Suprapubic skin (tissue), 4 donors: ENCODE data around the gene AADACL2.

ENCODE experiments used
- EP300 ChIP-seq: sonication (generic); formaldehyde crosslinking; IDR thresholded peaks from one replicate; pipeline ENCODE4 v1.6.1; 2017; ENCODE audit warnings: antibody characterized with exemption
- POLR2A ChIP-seq, 2 donors: fragments of 450-650 bp; IDR thresholded peaks; one replicate each; pipeline ENCODE4 v1.6.1; 2017; ENCODE audit warnings: antibody characterized with exemption in 2 of 2, mild to moderate bottlenecking in 2 of 2, moderate library complexity in 2 of 2
- POLR2AphosphoS5 ChIP-seq, 3 donors: sonication (generic); formaldehyde crosslinking; IDR thresholded peaks; one replicate each; pipeline ENCODE4 v1.6.1; 2017; ENCODE audit warnings: antibody characterized with exemption in 3 of 3
- TF ChIP-seq, protein P1 (sequence below), 2 donors: fragments of 200-600 bp in 1 of 2; fragments of 450-650 bp in 1 of 2; sonication (generic) in 1 of 2; IDR thresholded peaks; one replicate each; pipeline ENCODE4 v1.5.1; 2016 to 2019; ENCODE audit warnings: antibody characterized with exemption in 2 of 2, mild to moderate bottlenecking in 1 of 2, moderate library complexity in 1 of 2

DNA sequence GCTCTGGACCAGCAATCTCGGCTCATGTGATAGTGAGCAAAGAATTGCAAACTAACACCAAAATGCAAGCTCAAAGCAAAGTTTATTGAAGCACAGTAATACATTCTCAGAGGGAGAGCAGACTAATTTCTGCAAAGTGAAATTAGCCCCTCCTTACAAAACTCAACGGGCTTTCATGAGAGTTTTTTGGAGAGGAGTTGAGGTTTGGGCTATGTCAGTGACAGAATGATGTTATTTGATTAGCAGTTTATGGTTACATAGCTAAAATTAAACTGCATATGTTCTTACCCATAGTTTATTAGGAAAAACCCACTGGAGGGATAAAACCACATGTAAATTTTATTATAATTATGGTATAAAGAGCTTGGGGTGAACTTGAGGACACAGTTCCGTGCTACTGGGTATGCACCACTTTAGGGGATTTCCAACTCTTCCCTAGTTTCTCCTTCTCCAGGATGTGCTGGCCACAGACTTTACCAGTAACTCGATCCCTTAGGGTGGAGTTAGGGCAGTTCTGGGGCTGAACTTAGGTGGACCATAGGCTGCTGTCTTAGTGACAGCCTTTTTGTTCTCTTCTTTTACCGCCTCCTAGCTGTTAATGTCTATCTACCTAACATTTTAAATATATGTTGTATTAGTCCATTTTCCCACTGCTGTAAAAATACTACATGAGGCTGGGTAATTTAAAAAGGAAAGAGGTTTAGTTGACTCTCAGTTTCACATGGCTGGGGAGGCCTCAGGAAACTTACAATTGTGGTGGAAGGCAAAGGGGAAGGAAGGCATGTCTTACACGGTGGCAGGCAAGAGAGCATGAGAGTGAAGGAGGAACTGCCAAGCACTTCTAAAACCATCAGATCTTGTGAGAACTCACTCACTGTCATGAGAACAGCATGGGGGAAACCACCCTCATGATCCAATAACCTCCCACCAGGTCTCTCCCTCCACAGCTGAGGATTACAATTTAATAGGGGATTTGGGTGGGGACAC lies 8.9 kb upstream of the AADACL2 start:
- TF ChIP-seq POLR2AphosphoS5 (IDR thresholded peaks at IDR 0.05) (no peak), POLR2A (IDR thresholded peaks at IDR 0.05) (no peak), EP300 (no peak)
- TF ChIP-seq, protein P1, sequence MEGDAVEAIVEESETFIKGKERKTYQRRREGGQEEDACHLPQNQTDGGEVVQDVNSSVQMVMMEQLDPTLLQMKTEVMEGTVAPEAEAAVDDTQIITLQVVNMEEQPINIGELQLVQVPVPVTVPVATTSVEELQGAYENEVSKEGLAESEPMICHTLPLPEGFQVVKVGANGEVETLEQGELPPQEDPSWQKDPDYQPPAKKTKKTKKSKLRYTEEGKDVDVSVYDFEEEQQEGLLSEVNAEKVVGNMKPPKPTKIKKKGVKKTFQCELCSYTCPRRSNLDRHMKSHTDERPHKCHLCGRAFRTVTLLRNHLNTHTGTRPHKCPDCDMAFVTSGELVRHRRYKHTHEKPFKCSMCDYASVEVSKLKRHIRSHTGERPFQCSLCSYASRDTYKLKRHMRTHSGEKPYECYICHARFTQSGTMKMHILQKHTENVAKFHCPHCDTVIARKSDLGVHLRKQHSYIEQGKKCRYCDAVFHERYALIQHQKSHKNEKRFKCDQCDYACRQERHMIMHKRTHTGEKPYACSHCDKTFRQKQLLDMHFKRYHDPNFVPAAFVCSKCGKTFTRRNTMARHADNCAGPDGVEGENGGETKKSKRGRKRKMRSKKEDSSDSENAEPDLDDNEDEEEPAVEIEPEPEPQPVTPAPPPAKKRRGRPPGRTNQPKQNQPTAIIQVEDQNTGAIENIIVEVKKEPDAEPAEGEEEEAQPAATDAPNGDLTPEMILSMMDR (IDR thresholded peaks at IDR 0.05), result no peak
